HepG2 (cell line): Measurements from ENCODE around the gene SPON2. TPM values are rescaled to one million over a fixed set of nuclear protein-coding genes. Genes with fewer than 3 reads are reported as not detected.

Source experiments
- ATF7-NPFF ChIP-seq: sonication (generic); formaldehyde crosslinking; IDR thresholded peaks from 2 replicates; pipeline ENCODE4 v1.8.1; 2023; ENCODE audit warnings: mild to moderate bottlenecking, low read depth, missing genetic modification reagents, moderate library complexity
- EED ChIP-seq: sonication (generic); formaldehyde crosslinking; IDR thresholded peaks from 2 replicates; pipeline ENCODE4 v1.5.0; 2020; ENCODE audit warnings: mild to moderate bottlenecking, missing genetic modification reagents
- KDM4B ChIP-seq: sonication (generic); formaldehyde crosslinking; IDR thresholded peaks from 2 replicates; pipeline ENCODE4 v1.4.0; 2020; ENCODE audit warnings: missing genetic modification reagents
- KDM5A ChIP-seq: fragments of 200-600 bp; sonication (generic); IDR thresholded peaks from 2 replicates; pipeline ENCODE4 v1.7.0; 2018; ENCODE audit warnings: antibody characterized with exemption, mild to moderate bottlenecking, low read length, borderline replicate concordance
- MED1 ChIP-seq: sonication (generic); formaldehyde crosslinking; IDR thresholded peaks from 2 replicates; pipeline ENCODE4 v1.4.0; 2020; ENCODE audit warnings: missing genetic modification reagents
- NFRKB ChIP-seq: fragments of 450-650 bp; IDR thresholded peaks from 2 replicates; pipeline ENCODE4 v1.6.1; 2017
- NR2C2 ChIP-seq: sonication (generic); formaldehyde crosslinking; IDR thresholded peaks from 2 replicates; pipeline ENCODE4 v1.4.0; 2020; ENCODE audit warnings: missing genetic modification reagents, mild to moderate bottlenecking, moderate library complexity, borderline replicate concordance
- PITX1 ChIP-seq: sonication (generic); formaldehyde crosslinking; IDR thresholded peaks from 2 replicates; pipeline ENCODE4 v1.5.1; 2020; ENCODE audit warnings: mild to moderate bottlenecking, missing genetic modification reagents
- ZFP90 ChIP-seq: sonication (generic); formaldehyde crosslinking; IDR thresholded peaks from 2 replicates; pipeline ENCODE4 v1.8.0; 2022; ENCODE audit warnings: missing genetic modification reagents, mild to moderate bottlenecking, inconsistent platforms, borderline replicate concordance
- ZFYVE20 ChIP-seq: sonication (generic); formaldehyde crosslinking; IDR thresholded peaks from 2 replicates; pipeline ENCODE4 v1.8.0; 2023; ENCODE audit warnings: low read depth, mild to moderate bottlenecking, moderate library complexity, missing genetic modification reagents, borderline replicate concordance
- ZKSCAN8 ChIP-seq: IDR thresholded peaks from 2 replicates; pipeline ENCODE4 v1.6.1; 2016; ENCODE audit warnings: borderline replicate concordance, missing genetic modification reagents, missing compliant biosample characterization
- ZNF225 ChIP-seq: sonication (generic); formaldehyde crosslinking; IDR thresholded peaks from 2 replicates; pipeline ENCODE4 v1.4.0; 2020; ENCODE audit warnings: mild to moderate bottlenecking, missing genetic modification reagents
- ZNF263 ChIP-seq: sonication (generic); formaldehyde crosslinking; IDR thresholded peaks from 2 replicates; pipeline ENCODE4 v1.4.0; 2020; ENCODE audit warnings: missing genetic modification reagents
- ZNF331 ChIP-seq: sonication (generic); formaldehyde crosslinking; IDR thresholded peaks from 2 replicates; pipeline ENCODE4 v1.4.0; 2020; ENCODE audit warnings: missing genetic modification reagents
- ZNF496 ChIP-seq: sonication (generic); formaldehyde crosslinking; IDR thresholded peaks from 2 replicates; pipeline ENCODE4 v1.8.1; 2023; ENCODE audit warnings: mild to moderate bottlenecking, moderate library complexity, missing genetic modification reagents; ENCODE audit not compliant: insufficient replicate concordance
- ZNF788 ChIP-seq: sonication (generic); formaldehyde crosslinking; IDR thresholded peaks from 2 replicates; pipeline ENCODE4 v1.5.0; 2020; ENCODE audit warnings: mild to moderate bottlenecking, missing genetic modification reagents, borderline replicate concordance
- ZZZ3 ChIP-seq: sonication (generic); formaldehyde crosslinking; IDR thresholded peaks from 2 replicates; pipeline ENCODE4 v1.4.0; 2020; ENCODE audit warnings: missing genetic modification reagents, mild to moderate bottlenecking, borderline replicate concordance
- polyA plus RNA-seq, 8 experiments: library from polyadenylated mRNA; depleted of rRNA in 3 of 8; stranded (reverse) in 7 of 8; unstranded in 1 of 8; fragments of >200 nt; fragmentation: Illumina TruSeq in 4 of 8; extraction: Trizol in 4 of 8; gene quantifications; 2 replicates each; pipeline versions ENCODE4 v1.2.1 to v1.2.3, GENCODE V29; 2011 to 2016; ENCODE audit warnings: low read depth in 4 of 8, missing spikeins in 1 of 8, mixed read lengths in 1 of 8; ENCODE audit not compliant: insufficient read depth in 1 of 8
- total RNA-seq, 5 experiments: library from RNA; depleted of rRNA; stranded (reverse); fragments of >200 nt; fragmentation: Illumina TruSeq; extraction: Trizol; gene quantifications; 2 replicates each; pipeline ENCODE4 v1.2.3, GENCODE V29; 2016; ENCODE audit warnings: low read depth in 1 of 5
- TF ChIP-seq, protein P1 (sequence below): sonication (generic); formaldehyde crosslinking; IDR thresholded peaks from 2 replicates; pipeline ENCODE4 v1.5.1; 2020; ENCODE audit warnings: missing genetic modification reagents, mild to moderate bottlenecking, borderline replicate concordance
- TF ChIP-seq, protein P2 (sequence below): sonication (generic); formaldehyde crosslinking; IDR thresholded peaks from 2 replicates; pipeline ENCODE4 v1.5.0; 2020; ENCODE audit warnings: missing genetic modification reagents
- TF ChIP-seq, protein P3 (sequence below): sonication (generic); formaldehyde crosslinking; IDR thresholded peaks from 2 replicates; pipeline ENCODE4 v1.5.0; 2020; ENCODE audit warnings: mild to moderate bottlenecking, missing genetic modification reagents
- TF ChIP-seq, protein P4 (sequence below): sonication (generic); formaldehyde crosslinking; IDR thresholded peaks from 2 replicates; pipeline ENCODE4 v1.4.0; 2020; ENCODE audit warnings: missing genetic modification reagents

Gene SPON2
- total and polyA plus RNA-seq, 2 of the 13 experiments (the other 11 are each of a cell fraction or from before 2014, with no cell fraction given): 17.4 to 55.2 TPM

DNA sequence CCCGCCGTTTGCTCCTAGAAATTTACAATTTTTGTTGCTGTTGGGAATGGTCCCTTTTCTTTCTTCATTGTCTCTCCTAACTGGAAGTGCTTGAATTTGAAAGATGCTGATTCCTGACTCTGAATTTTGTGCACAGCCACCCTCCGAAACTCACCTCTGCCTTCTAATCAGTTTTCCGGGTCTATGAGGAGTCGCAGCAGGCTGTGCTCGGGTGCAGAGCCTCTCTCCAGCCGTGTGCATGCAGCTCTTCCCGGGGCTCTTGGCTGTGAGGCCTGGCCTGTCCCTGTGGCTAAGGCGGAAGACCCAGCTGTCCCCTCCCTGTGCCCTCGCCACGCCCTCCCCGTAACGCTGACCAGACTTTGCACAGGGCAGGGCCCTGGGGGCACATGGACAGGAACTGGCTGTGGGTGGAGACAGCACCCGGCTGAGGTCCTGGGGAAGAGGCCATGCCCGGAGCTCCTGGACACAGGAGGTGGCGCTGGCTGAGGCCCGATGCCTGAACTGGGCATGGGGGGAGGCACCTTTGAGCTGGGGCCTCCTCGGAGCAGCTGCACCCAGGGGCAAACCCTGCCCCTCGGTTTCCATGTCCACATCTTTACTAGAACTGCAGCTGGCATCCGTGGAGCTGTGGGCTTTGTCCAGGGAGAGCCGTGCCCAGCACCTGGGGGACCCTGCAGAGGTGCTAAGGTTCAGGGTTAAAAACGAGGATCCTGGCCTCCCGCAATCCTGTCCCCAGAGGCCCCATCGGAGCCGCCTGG is 32.6 kb upstream of the SPON2 start (continued):
- TF ChIP-seq ZNF225 (CRISPR knock-in tag) (0 out of 2 replicates have a peak, but pooled peaks have one; percentile 63), ZFYVE20 (CRISPR knock-in tag) (no peak), EED (CRISPR knock-in tag) (no peak; the same call in 1 of the 2 replicates), ZZZ3 (no peak; the same call in 1 of the 2 replicates), KDM4B (CRISPR knock-in tag) (peak; percentile 72), PITX1 (CRISPR knock-in tag) (peak; percentile 53), ATF7-NPFF (CRISPR knock-in tag) (no peak), ZNF263 (no peak), ZNF788 (peak; percentile 96; the same call in 1 of the 2 replicates), KDM5A (no peak), ZNF331 (CRISPR knock-in tag) (peak; percentile 93), NR2C2 (CRISPR knock-in tag) (peak; percentile 77), ZFP90 (CRISPR knock-in tag) (0 out of 2 replicates have a peak, but pooled peaks have one; percentile 65), NFRKB (no peak), ZNF496 (CRISPR knock-in tag) (no peak), MED1 (CRISPR knock-in tag) (peak; percentile 80), ZKSCAN8 (CRISPR knock-in tag) (0 out of 2 replicates have a peak, but pooled peaks have one; percentile 81)
- TF ChIP-seq, protein P1, sequence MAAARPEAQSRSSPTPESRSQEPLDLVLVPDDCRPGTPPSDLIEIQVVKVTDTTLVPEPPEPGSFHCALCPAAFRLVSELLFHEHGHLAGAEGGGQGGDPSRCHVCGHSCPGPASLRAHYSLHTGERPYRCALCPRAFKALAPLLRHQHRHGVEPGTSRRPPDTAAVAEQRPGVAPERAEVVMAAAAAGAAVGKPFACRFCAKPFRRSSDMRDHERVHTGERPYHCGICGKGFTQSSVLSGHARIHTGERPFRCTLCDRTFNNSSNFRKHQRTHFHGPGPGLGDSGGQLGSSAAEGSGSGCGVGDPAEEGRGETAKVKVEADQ (CRISPR knock-in tag): 0 out of 2 replicates have a peak, but pooled peaks have one; percentile 52
- TF ChIP-seq, protein P2, sequence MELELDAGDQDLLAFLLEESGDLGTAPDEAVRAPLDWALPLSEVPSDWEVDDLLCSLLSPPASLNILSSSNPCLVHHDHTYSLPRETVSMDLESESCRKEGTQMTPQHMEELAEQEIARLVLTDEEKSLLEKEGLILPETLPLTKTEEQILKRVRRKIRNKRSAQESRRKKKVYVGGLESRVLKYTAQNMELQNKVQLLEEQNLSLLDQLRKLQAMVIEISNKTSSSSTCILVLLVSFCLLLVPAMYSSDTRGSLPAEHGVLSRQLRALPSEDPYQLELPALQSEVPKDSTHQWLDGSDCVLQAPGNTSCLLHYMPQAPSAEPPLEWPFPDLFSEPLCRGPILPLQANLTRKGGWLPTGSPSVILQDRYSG (CRISPR knock-in tag): no peak
- TF ChIP-seq, protein P3, sequence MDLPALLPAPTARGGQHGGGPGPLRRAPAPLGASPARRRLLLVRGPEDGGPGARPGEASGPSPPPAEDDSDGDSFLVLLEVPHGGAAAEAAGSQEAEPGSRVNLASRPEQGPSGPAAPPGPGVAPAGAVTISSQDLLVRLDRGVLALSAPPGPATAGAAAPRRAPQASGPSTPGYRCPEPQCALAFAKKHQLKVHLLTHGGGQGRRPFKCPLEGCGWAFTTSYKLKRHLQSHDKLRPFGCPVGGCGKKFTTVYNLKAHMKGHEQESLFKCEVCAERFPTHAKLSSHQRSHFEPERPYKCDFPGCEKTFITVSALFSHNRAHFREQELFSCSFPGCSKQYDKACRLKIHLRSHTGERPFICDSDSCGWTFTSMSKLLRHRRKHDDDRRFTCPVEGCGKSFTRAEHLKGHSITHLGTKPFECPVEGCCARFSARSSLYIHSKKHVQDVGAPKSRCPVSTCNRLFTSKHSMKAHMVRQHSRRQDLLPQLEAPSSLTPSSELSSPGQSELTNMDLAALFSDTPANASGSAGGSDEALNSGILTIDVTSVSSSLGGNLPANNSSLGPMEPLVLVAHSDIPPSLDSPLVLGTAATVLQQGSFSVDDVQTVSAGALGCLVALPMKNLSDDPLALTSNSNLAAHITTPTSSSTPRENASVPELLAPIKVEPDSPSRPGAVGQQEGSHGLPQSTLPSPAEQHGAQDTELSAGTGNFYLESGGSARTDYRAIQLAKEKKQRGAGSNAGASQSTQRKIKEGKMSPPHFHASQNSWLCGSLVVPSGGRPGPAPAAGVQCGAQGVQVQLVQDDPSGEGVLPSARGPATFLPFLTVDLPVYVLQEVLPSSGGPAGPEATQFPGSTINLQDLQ: no peak; the same call in 1 of the 2 replicates
- TF ChIP-seq, protein P4, sequence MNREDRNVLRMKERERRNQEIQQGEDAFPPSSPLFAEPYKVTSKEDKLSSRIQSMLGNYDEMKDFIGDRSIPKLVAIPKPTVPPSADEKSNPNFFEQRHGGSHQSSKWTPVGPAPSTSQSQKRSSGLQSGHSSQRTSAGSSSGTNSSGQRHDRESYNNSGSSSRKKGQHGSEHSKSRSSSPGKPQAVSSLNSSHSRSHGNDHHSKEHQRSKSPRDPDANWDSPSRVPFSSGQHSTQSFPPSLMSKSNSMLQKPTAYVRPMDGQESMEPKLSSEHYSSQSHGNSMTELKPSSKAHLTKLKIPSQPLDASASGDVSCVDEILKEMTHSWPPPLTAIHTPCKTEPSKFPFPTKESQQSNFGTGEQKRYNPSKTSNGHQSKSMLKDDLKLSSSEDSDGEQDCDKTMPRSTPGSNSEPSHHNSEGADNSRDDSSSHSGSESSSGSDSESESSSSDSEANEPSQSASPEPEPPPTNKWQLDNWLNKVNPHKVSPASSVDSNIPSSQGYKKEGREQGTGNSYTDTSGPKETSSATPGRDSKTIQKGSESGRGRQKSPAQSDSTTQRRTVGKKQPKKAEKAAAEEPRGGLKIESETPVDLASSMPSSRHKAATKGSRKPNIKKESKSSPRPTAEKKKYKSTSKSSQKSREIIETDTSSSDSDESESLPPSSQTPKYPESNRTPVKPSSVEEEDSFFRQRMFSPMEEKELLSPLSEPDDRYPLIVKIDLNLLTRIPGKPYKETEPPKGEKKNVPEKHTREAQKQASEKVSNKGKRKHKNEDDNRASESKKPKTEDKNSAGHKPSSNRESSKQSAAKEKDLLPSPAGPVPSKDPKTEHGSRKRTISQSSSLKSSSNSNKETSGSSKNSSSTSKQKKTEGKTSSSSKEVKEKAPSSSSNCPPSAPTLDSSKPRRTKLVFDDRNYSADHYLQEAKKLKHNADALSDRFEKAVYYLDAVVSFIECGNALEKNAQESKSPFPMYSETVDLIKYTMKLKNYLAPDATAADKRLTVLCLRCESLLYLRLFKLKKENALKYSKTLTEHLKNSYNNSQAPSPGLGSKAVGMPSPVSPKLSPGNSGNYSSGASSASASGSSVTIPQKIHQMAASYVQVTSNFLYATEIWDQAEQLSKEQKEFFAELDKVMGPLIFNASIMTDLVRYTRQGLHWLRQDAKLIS (CRISPR knock-in tag): 0 out of 2 replicates have a peak, but pooled peaks have one; percentile 50
